Psoas muscle (tissue), 8 donors: ENCODE measurements around the gene SLC16A12. TPM values are rescaled to one million over a fixed set of nuclear protein-coding genes. Genes with fewer than 3 reads are reported as not detected.

Source experiments
- ATAC-seq, 4 donors: fragments of 200-7000 bp; cut with Tn5 transposase; one replicate each; pipeline ENCODE4 v1.9.1; 2020; ENCODE audit warnings: moderate library complexity in 3 of 4, mild to moderate bottlenecking in 2 of 4
- DNase-seq, 2 donors: peaks; one replicate each; pipeline ENCODE4 v3.0.0-alpha.2; 2020
- H3K27ac ChIP-seq: fragments of 200-600 bp; one replicate; pipeline ENCODE4 v1.8.0; 2022
- H3K27me3 ChIP-seq, 3 donors: fragments of 200-600 bp in 1 of 3; one replicate each; pipeline versions ENCODE4 v1.6.1 to v1.8.0; 2013 to 2022; ENCODE audit warnings: low read length in 2 of 3, mild to moderate bottlenecking in 2 of 3, moderate library complexity in 1 of 3; ENCODE audit not compliant: insufficient read depth in 3 of 3
- H3K36me3 ChIP-seq, 2 donors: fragments of 200-600 bp in 1 of 2; one replicate each; pipeline versions ENCODE4 v1.6.1 to v1.8.0; 2013 to 2022; ENCODE audit warnings: low read depth in 1 of 2, mild to moderate bottlenecking in 1 of 2, moderate library complexity in 1 of 2; ENCODE audit not compliant: insufficient read depth in 1 of 2
- H3K4me1 ChIP-seq: fragments of 200-600 bp; one replicate; pipeline ENCODE4 v1.8.0; 2022
- H3K4me3 ChIP-seq: fragments of 200-600 bp; one replicate; pipeline ENCODE4 v1.8.0; 2022; ENCODE audit warnings: mild to moderate bottlenecking
- H3K9me3 ChIP-seq: fragments of 200-600 bp; one replicate; pipeline ENCODE4 v1.8.0; 2022
- CTCF ChIP-seq: fragments of 200-600 bp; IDR thresholded peaks from one replicate; pipeline ENCODE4 v1.8.0; 2022; ENCODE audit warnings: antibody characterized with exemption
- WGBS, 3 donors: extraction: QIAGEN DNeasy Blood & Tissue Kit; methylation state at CpG; one replicate each; pipeline versions ENCODE4 v1.1.6 to v1.1.7; 2013; 5-methylcytosine and 5-hydroxymethylcytosine counted together
- intact Hi-C, 2 donors: fragments of 100-400 bp; cut with DNase I; formaldehyde crosslinking; loops; one replicate each; pipeline versions ENCODE4 v1.11.0 to v1.14.2; 2022
- polyA plus RNA-seq, 3 donors: library from polyadenylated mRNA; stranded (reverse); fragments of 200-250 nt; gene quantifications; one replicate each; pipeline ENCODE4 v1.2.3, GENCODE V29; 2013
- total RNA-seq, 4 donors: library from RNA; stranded (reverse); fragmentation: NEBNext Ultra II Directional in 2 of 4; extraction: Animal tissue kit (Norgen Biotek cat#: 25700) in 2 of 4; gene quantifications; one replicate each; pipeline versions ENCODE4 v1.2.1 to v1.2.4, GENCODE V29; 2021 to 2023
- donor health status: healthy with polysubstance abuse.
- donor health status: DM: no; HTN: no; CAD: no; lungs with moderate emphysema.
- donor health status: Bipolar disorder and iron deficiency.
- donor health status: healthy.
- donor health status: DM: yes; HTN: yes; CAD: no.
- donor health status: DM: no; HTN: no; CAD: no.
- donor health status: DM: no; HTN: no; CAD: no.
- donor health status: DM: yes; HTN: yes; CAD: no.

The SLC16A12 gene
- total and polyA plus RNA-seq, 7 donors, result 0.74 to 1.9 (median 1.2) TPM

- no peak overlapping the region for H3K27ac ChIP-seq
- WGBS, 3 donors, result 92 to 95% (median 93%) methylated on average over 11 of the region's 11 CpGs
- intact Hi-C loops, result no loop called here
- no peak for TF ChIP-seq CTCF
- no peaks in the 10 kb centered on the region for H3K27me3 ChIP-seq
- no peak overlapping the region for H3K4me3 ChIP-seq
- H3K9me3 ChIP-seq, result no peaks in the 10 kb centered on the region
- ATAC-seq, result no peak
- H3K4me1 ChIP-seq, result no peaks in the 10 kb centered on the region
- H3K36me3 ChIP-seq, result peaks cover 8 to 20% of the 10 kb centered on the region in 2 donors
- no peak for DNase-seq
These were observed 131.0 kb downstream of the SLC16A12 start for GRCh38 chr10:89404104-89405047.

- ATAC-seq (no peak), DNase-seq (no peak)
- H3K36me3 ChIP-seq, result peaks cover 8 to 20% of the 10 kb centered on the region in 2 donors
- no peak overlapping the region for H3K27ac ChIP-seq
- 92 to 96% (median 94%) methylated on average over 2 of the region's 2 CpGs for WGBS, 3 donors
- intact Hi-C loops, result no loop called here
- no peaks in the 10 kb centered on the region for H3K27me3 ChIP-seq
- no peak overlapping the region for H3K4me3 ChIP-seq
- no peaks in the 10 kb centered on the region for H3K4me1 ChIP-seq
- TF ChIP-seq CTCF, result no peak
- no peaks in the 10 kb centered on the region for H3K9me3 ChIP-seq
These were observed 132.4 kb downstream of the SLC16A12 start for GRCh38 chr10:89403043-89403442.

- no peaks in the 10 kb centered on the region for H3K9me3 ChIP-seq
- H3K27me3 ChIP-seq, result no peaks in the 10 kb centered on the region
- TF ChIP-seq CTCF, result no peak
- no peak overlapping the region for H3K4me3 ChIP-seq
- no peak overlapping the region for H3K27ac ChIP-seq
- H3K36me3 ChIP-seq, result peaks cover 8 to 20% of the 10 kb centered on the region in 2 donors
- no peak for DNase-seq
- ATAC-seq, result no peak
- intact Hi-C loops, result no loop called here
- WGBS, 3 donors, result 70 to 77% (median 72%) methylated on average over 1 of the region's 1 CpG
- no peaks in the 10 kb centered on the region for H3K4me1 ChIP-seq
These were observed 135.4 kb downstream of the SLC16A12 start for GRCh38 chr10:89399956-89400355.

GRCh38 chr10:89398003-89398749 is 137.2 kb downstream of the SLC16A12 start:
- peaks cover 8 to 12% of the 10 kb centered on the region in 2 donors for H3K36me3 ChIP-seq
- peaks cover 16% of the 10 kb centered on the region for H3K4me1 ChIP-seq
- TF ChIP-seq CTCF, result no peak
- no peaks in the 10 kb centered on the region for H3K9me3 ChIP-seq
- H3K4me3 ChIP-seq, result no peak overlapping the region
- intact Hi-C loops, result no loop called here
- no peak for ATAC-seq
- H3K27me3 ChIP-seq, result no peaks in the 10 kb centered on the region
- no peak overlapping the region for H3K27ac ChIP-seq
- DNase-seq, result no peak
- WGBS, 3 donors, result 47 to 56% (median 48%) methylated on average over 5 of the region's 5 CpGs
